Esophagus mucosa (tissue), 1 donor: ENCODE data around the gene JDP2. TPM values are rescaled to one million over a fixed set of nuclear protein-coding genes. Genes with fewer than 3 reads are reported as not detected.
A peak's percentile ranks its signal among the peaks of the same experiment; 100 is the strongest.

ENCODE experiments used
- ATAC-seq: fragments of 200-7000 bp; cut with Tn5 transposase; one replicate; pipeline ENCODE4 v1.9.1; 2020
- total RNA-seq: library from RNA; stranded (reverse); gene quantifications from one replicate; pipeline ENCODE4 v1.2.4, GENCODE V29; 2023
- donor health status: DM: yes; HTN: yes; CAD: no.

The JDP2 gene
- total RNA-seq, 1 donor from 2014 or later: 18.5 TPM

GRCh38 chr14:75456069-75456996 is 28.5 kb downstream of the JDP2 start:
- ATAC-seq: peak; percentile 34

- no peak for ATAC-seq
Measured at GRCh38 chr14:75456997-75457335, 29.1 kb downstream of the JDP2 start.

- no peak for ATAC-seq
Measured at GRCh38 chr14:75457648-75458165, 29.9 kb downstream of the JDP2 start.

- ATAC-seq: no peak
Measured at GRCh38 chr14:75458305-75458704, 30.5 kb downstream of the JDP2 start.

GRCh38 chr14:75459099-75459741 is 31.4 kb downstream of the JDP2 start:
- ATAC-seq: peak; percentile 15

- no peak for ATAC-seq
Measured at GRCh38 chr14:75459791-75460190, 32.0 kb downstream of the JDP2 start.

GRCh38 chr14:75460394-75460793 is 32.6 kb downstream of the JDP2 start:
- no peak for ATAC-seq

GRCh38 chr14:75461303-75461702 is 33.5 kb downstream of the JDP2 start:
- no peak for ATAC-seq

- no peak for ATAC-seq
Measured at GRCh38 chr14:75461755-75462349, 34.0 kb downstream of the JDP2 start.

GRCh38 chr14:75464626-75465025 is 36.8 kb downstream of the JDP2 start:
- no peak for ATAC-seq

- ATAC-seq: no peak
Measured at GRCh38 chr14:75467763-75468162, 39.9 kb downstream of the JDP2 start.

GRCh38 chr14:75469164-75469563 is 41.3 kb downstream of the JDP2 start:
- ATAC-seq: no peak

GRCh38 chr14:75469606-75470237 is 41.9 kb downstream of the JDP2 start:
- no peak for ATAC-seq

- ATAC-seq: no peak
Measured at GRCh38 chr14:75470238-75470797, 42.5 kb downstream of the JDP2 start.

- ATAC-seq: no peak
Measured at GRCh38 chr14:75471059-75471458, 43.2 kb downstream of the JDP2 start.

GRCh38 chr14:75474127-75474526 is 46.3 kb downstream of the JDP2 start:
- peak; percentile 38 for ATAC-seq

GRCh38 chr14:75476274-75476995 is 48.6 kb downstream of the JDP2 start:
- ATAC-seq: peak; percentile 44

GRCh38 chr14:75477881-75478280 is 50.1 kb downstream of the JDP2 start:
- ATAC-seq: no peak

GRCh38 chr14:75479770-75480600 is 52.2 kb downstream of the JDP2 start:
- ATAC-seq: no peak

GRCh38 chr14:75482366-75482765 is 54.5 kb downstream of the JDP2 start:
- no peak for ATAC-seq
